ENCODE measurements around the gene TGFA.

DNA sequence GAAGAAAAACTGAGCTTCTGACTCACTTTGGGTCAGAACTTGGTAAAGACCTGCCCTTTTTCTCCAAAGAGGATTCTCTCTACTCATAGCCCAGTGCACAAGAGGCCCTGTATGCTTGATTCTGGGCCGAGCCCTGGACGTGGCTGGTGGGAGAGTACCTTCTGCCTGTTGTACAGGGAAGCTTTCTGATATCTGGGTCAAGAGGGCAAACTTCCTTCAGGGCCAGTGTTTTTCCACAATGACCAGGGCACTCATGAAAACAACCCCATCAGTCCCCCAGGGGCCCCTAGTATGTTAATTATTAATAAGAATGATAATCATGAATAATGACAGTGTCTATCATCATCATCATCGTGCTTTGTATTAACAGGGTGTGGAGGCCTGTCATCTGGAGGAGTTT lies 90.0 kb downstream of the TGFA start:
- TF ChIP-seq, protein P1, sequence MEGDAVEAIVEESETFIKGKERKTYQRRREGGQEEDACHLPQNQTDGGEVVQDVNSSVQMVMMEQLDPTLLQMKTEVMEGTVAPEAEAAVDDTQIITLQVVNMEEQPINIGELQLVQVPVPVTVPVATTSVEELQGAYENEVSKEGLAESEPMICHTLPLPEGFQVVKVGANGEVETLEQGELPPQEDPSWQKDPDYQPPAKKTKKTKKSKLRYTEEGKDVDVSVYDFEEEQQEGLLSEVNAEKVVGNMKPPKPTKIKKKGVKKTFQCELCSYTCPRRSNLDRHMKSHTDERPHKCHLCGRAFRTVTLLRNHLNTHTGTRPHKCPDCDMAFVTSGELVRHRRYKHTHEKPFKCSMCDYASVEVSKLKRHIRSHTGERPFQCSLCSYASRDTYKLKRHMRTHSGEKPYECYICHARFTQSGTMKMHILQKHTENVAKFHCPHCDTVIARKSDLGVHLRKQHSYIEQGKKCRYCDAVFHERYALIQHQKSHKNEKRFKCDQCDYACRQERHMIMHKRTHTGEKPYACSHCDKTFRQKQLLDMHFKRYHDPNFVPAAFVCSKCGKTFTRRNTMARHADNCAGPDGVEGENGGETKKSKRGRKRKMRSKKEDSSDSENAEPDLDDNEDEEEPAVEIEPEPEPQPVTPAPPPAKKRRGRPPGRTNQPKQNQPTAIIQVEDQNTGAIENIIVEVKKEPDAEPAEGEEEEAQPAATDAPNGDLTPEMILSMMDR (IDR thresholded peaks at IDR 0.05 in 2 of 3, conservative IDR thresholded peaks at IDR 0.05 in 1 of 3; ENCODE audit: control insufficient read depth in 2 of 3, extremely low read depth in 1 of 3, insufficient read depth in 1 of 3, low read depth in 3 of 3, low read length in 3 of 3): no peak
- no peak for TF ChIP-seq POLR2A (IDR thresholded peaks at IDR 0.05; ENCODE audit: low read depth, low read length)
